K562 (cell line): ENCODE measurements around the gene GOSR1. TPM values are rescaled to one million over a fixed set of nuclear protein-coding genes. Genes with fewer than 3 reads are reported as not detected.

Source experiments
- ATAC-seq: fragments of 200-7000 bp; cut with Tn5 transposase; 3 replicates; pipeline ENCODE4 v1.9.1; 2020; ENCODE audit warnings: moderate library complexity
- BruUV-seq: library from RNA; stranded (reverse); fragments of 400-500 nt; replicated peaks from 2 replicates; lab custom pipeline; 2021; lab: Mats Ljungman, UMichigan
- CTCF ChIA-PET: fragments of 300-600 bp; formaldehyde crosslinking; extraction: SDS; loops from one replicate; lab custom pipeline; 2021; ENCODE audit warnings: low intra/inter-chr PET ratio; lab: Yijun Ruan, JAX
- POLR2A ChIA-PET: fragments of 300-600, 350-650 bp; sonication (Branson Sonifier 250); formaldehyde crosslinking; extraction: SDS; loops from one replicate; lab custom pipeline; 2021; ENCODE audit warnings: antibody characterized with exemption, inconsistent platforms; lab: Yijun Ruan, JAX
- DNase-seq, 4 experiments: peaks; one replicate each; pipeline versions ENCODE4 v3.0.0 to v3.0.0-alpha.2; 2011 to 2018; ENCODE audit warnings: low spot score in 3 of 4, mixed read lengths in 3 of 4; ENCODE audit errors: extremely low read depth in 1 of 4
- FAIRE-seq: peaks from 2 replicates; lab custom pipeline; 2011; peaks lifted over from hg19 to GRCh38; lab: Jason Lieb, UNC
- H2AFZ ChIP-seq: 2 replicates; pipeline ENCODE4 v1.6.0; 2011; ENCODE audit warnings: low read depth, low read length, control low read depth, inconsistent platforms
- H3K27ac ChIP-seq: fragments of 200-600 bp; 3 replicates; pipeline ENCODE4 v1.8.0; 2011; ENCODE audit warnings: low read depth, mild to moderate bottlenecking, control low read depth, inconsistent platforms, low read length, moderate library complexity, mixed read lengths; ENCODE audit errors: extremely low read depth
- H3K27me3 ChIP-seq, 2 experiments: fragments of 300-600 bp in 1 of 2; 2 replicates in 1 of 2; 3 replicates in 1 of 2; pipeline versions ENCODE4 v1.6.0 to v1.8.0; 2011; ENCODE audit warnings: inconsistent platforms in 2 of 2, low read length in 2 of 2, mild to moderate bottlenecking in 1 of 2, mixed read lengths in 1 of 2, moderate library complexity in 1 of 2; ENCODE audit not compliant: control insufficient read depth in 2 of 2, insufficient read depth in 2 of 2
- H3K36me3 ChIP-seq: fragments of 300-600 bp; 3 replicates; pipeline ENCODE4 v1.8.0; 2011; ENCODE audit warnings: mild to moderate bottlenecking, low read length, inconsistent platforms; ENCODE audit not compliant: control insufficient read depth, insufficient read depth
- H3K4me1 ChIP-seq, 2 experiments: fragments of 200-600 bp in 1 of 2; replicated peaks in 1 of 2; 2 replicates in 1 of 2; 3 replicates in 1 of 2; pipeline versions ENCODE4 v1.5.1 to v1.8.0; 2011; ENCODE audit warnings: inconsistent platforms in 2 of 2, low read length in 2 of 2, mild to moderate bottlenecking in 1 of 2, mixed read lengths in 1 of 2, moderate library complexity in 1 of 2; ENCODE audit not compliant: control insufficient read depth in 2 of 2, insufficient read depth in 2 of 2
- H3K4me2 ChIP-seq: 2 replicates; pipeline ENCODE4 v1.6.1; 2011; ENCODE audit warnings: low read length, control low read depth, inconsistent platforms, mixed read lengths; ENCODE audit not compliant: insufficient read depth
- H3K4me3 ChIP-seq: fragments of 200-600 bp; sonication (generic), shearing (Covaris generic); 2 replicates; pipeline ENCODE4 v1.5.1; 2016; ENCODE audit warnings: control low read depth, inconsistent platforms
- H3K79me2 ChIP-seq: fragments of 200-600 bp; 3 replicates; pipeline ENCODE4 v1.8.0; 2011; ENCODE audit warnings: low read length, inconsistent platforms; ENCODE audit not compliant: control insufficient read depth, insufficient read depth
- H3K9ac ChIP-seq, 2 experiments: 2 replicates each; pipeline versions ENCODE4 v1.6.0 to v1.6.1; 2011; ENCODE audit warnings: low read depth in 2 of 2, low read length in 2 of 2, control low read depth in 1 of 2, inconsistent platforms in 1 of 2, mild to moderate bottlenecking in 1 of 2, mixed read lengths in 1 of 2; ENCODE audit not compliant: insufficient read depth in 1 of 2
- H3K9me1 ChIP-seq: one replicate; pipeline ENCODE4 v1.6.0; 2011; ENCODE audit warnings: inconsistent platforms, mild to moderate bottlenecking, low read length, moderate library complexity; ENCODE audit not compliant: control insufficient read depth, insufficient read depth
- H3K9me3 ChIP-seq: replicated peaks from 2 replicates; pipeline ENCODE4 v1.5.1; 2011; ENCODE audit warnings: low read depth, low read length, inconsistent platforms; ENCODE audit not compliant: control insufficient read depth, insufficient read depth
- H4K20me1 ChIP-seq: replicated peaks from 2 replicates; pipeline ENCODE4 v1.6.1; 2011; ENCODE audit warnings: low read length, inconsistent platforms, mixed read lengths; ENCODE audit not compliant: control insufficient read depth, insufficient read depth
- DPF2 ChIP-seq: fragments of 450-650 bp; IDR thresholded peaks from 2 replicates; pipeline ENCODE4 v1.6.1; 2016
- RFX1 ChIP-seq: fragments of 450-650 bp; IDR thresholded peaks from 2 replicates; pipeline ENCODE4 v1.6.1; 2016; ENCODE audit warnings: mild to moderate bottlenecking, moderate library complexity
- ZKSCAN8 ChIP-seq: fragments of 200-800 bp; sonication (Bioruptor generic); IDR thresholded peaks from 2 replicates; pipeline ENCODE4 v1.6.1; 2016; ENCODE audit warnings: missing genetic modification characterization, missing compliant biosample characterization
- in situ Hi-C: fragments of 300-500 bp; cut with MboI; formaldehyde crosslinking; loops from 4 replicates; pipeline ENCODE4 v1.15.0; 2018; ENCODE audit warnings: inconsistent platforms, mixed read lengths
- intact Hi-C: fragments of 100-400 bp; cut with micrococcal nuclease; formaldehyde crosslinking; loops from 2 replicates; pipeline ENCODE4 v1.14.2; 2022
- polyA plus RNA-seq, 8 experiments: library from polyadenylated mRNA; depleted of rRNA in 4 of 8; stranded (reverse) in 5 of 8; unstranded in 3 of 8; fragments of >200 nt; fragmentation: Nextera tagmentation in 2 of 8; fragmentation: Illumina TruSeq in 1 of 8; extraction: Ambion mirVana in 2 of 8; extraction: Trizol in 1 of 8; gene quantifications; 2 replicates each; pipeline versions ENCODE4 v1.2.1 to v1.2.3, GENCODE V29; 2011 to 2014; ENCODE audit warnings: inconsistent platforms in 1 of 8, missing spikeins in 1 of 8
- total RNA-seq, 7 experiments: library from RNA; depleted of rRNA in 6 of 7; stranded (reverse); fragments of >200 nt in 6 of 7; fragmentation: Illumina TruSeq in 2 of 7; extraction: Trizol in 2 of 7; gene quantifications; 2 replicates each; pipeline versions ENCODE4 v1.2.1 to v1.2.3, GENCODE V29; 2011 to 2021; ENCODE audit warnings: low replicate concordance in 1 of 7
- TF ChIP-seq, protein P1 (sequence below): IDR thresholded peaks from 2 replicates; pipeline ENCODE4 v1.6.1; 2012; ENCODE audit warnings: low read depth, low read length, improper control_type of control experiment, borderline replicate concordance
- TF ChIP-seq, protein P2 (sequence below): fragments of 250-450 bp; sonication (Bioruptor Pico); IDR thresholded peaks from 2 replicates; pipeline ENCODE4 v1.8.0; 2022; ENCODE audit warnings: moderate library complexity, mild to moderate bottlenecking, inconsistent platforms

Gene GOSR1
- total and polyA plus RNA-seq, 9 of the 15 experiments (the other 6 are each of a cell fraction or from before 2014, with no cell fraction given), result 17.6 to 95.5 (median 33.3) TPM

DNA sequence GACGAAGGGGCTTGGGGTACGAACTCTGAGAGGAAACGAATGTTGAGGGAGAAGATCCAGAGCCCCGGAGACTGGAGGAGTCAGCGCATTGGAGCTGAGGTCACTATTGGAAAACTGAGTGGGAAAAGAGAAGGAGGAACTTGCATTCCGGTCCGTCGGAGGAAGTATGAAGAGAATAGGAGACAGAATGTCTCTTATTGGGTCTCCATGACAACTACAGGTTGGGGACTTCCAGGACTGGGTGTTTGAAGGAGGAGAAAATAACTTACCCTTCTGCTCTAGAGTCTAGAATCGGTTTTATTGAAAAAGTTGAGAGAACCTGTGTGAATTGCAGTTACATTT is 537 bp downstream of the GOSR1 start (continued):
- TF ChIP-seq ZKSCAN8 (CRISPR knock-in tag) (no peak), RFX1 (peak; percentile 79)
- TF ChIP-seq, protein P1, sequence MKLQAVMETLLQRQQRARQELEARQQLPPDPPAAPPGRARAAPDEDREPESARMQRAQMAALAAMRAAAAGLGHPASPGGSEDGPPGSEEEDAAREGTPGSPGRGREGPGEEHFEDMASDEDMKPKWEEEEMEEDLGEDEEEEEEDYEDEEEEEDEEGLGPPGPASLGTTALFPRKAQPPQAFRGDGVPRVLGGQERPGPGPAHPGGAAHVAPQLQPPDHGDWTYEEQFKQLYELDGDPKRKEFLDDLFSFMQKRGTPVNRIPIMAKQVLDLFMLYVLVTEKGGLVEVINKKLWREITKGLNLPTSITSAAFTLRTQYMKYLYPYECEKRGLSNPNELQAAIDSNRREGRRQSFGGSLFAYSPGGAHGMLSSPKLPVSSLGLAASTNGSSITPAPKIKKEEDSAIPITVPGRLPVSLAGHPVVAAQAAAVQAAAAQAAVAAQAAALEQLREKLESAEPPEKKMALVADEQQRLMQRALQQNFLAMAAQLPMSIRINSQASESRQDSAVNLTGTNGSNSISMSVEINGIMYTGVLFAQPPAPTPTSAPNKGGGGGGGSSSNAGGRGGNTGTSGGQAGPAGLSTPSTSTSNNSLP, result no peak

DNA sequence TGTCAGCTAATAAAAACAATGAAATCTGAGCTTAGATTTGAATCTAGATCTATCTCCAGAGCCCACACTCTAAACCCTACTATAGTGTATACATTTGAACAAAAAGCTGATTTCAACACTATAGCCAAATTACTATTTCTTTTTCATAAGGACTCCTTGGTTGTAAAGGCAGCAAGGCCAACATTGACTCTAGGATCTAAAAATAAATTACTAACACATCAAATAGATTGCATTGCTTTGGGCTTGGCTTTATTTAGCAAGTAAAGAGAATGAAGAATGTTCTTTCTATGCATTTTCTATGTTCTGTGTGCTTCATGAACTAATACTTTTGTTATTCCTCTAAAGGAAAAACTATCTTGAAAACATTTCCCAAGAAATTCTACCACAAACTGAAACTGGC is 5.3 kb downstream of the GOSR1 start:
- intact Hi-C loops (no loop called here), in situ Hi-C loops (no loop called here)
- no peaks in the 10 kb centered on the region for H3K27me3 ChIP-seq
- no peak overlapping the region for H3K4me2 ChIP-seq
- ChIA-PET POLR2A (interaction anchor here (0.6 to 1.2 kb wide), 2 partner anchors 12 to 73 kb away, joined by 3 read pairs; no protein-coding TSS in a partner anchor), CTCF (no interaction called here)
- H3K9me3 ChIP-seq, result no peaks in the 10 kb centered on the region
- no peaks in the 10 kb centered on the region for H4K20me1 ChIP-seq
- no TSS peak for BruUV-seq
- no peaks in the 10 kb centered on the region for H3K9me1 ChIP-seq
- H2AFZ ChIP-seq, result no peak overlapping the region
- H3K27ac ChIP-seq, result no peak overlapping the region
- no peak for FAIRE-seq
- H3K79me2 ChIP-seq, result peaks cover 29% of the 10 kb centered on the region
- peaks cover 83% of the 10 kb centered on the region for H3K36me3 ChIP-seq
- no peak overlapping the region for H3K4me3 ChIP-seq
- ATAC-seq, result no peak
- no peak overlapping the region for H3K9ac ChIP-seq
- no peak for DNase-seq
- H3K4me1 ChIP-seq, result peaks cover 0 to 2% of the 10 kb centered on the region in 2 experiments; a peak in 1 of 5 replicates
- TF ChIP-seq, protein P2, sequence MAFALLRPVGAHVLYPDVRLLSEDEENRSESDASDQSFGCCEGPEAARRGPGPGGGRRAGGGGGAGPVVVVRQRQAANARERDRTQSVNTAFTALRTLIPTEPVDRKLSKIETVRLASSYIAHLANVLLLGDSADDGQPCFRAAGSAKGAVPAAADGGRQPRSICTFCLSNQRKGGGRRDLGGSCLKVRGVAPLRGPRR (CRISPR knock-in tag), result no peak
- TF ChIP-seq DPF2, result no peak
